Colonic mucosa (tissue), 4 donors: ENCODE data around the gene FAM161A. TPM values are rescaled to one million over a fixed set of nuclear protein-coding genes. Genes with fewer than 3 reads are reported as not detected.
"Not testable (repeated sequence)": the region's sequence is repeated elsewhere in the genome, so short reads cannot be mapped to it uniquely, and the experiment has no call there.

Experiments
- DNase-seq: peaks from one replicate; pipeline ENCODE4 v3.0.0-alpha.2; 2020
- H3K27ac ChIP-seq: fragments of 200-600 bp; one replicate; pipeline ENCODE4 v1.8.0; 2021
- H3K27me3 ChIP-seq: fragments of 200-600 bp; one replicate; pipeline ENCODE4 v1.8.0; 2021
- H3K36me3 ChIP-seq: fragments of 200-600 bp; one replicate; pipeline ENCODE4 v1.8.0; 2021
- H3K4me1 ChIP-seq: fragments of 200-600 bp; one replicate; pipeline ENCODE4 v1.8.0; 2021; ENCODE audit warnings: mild to moderate bottlenecking
- H3K4me3 ChIP-seq: fragments of 200-600 bp; one replicate; pipeline ENCODE4 v1.8.0; 2021
- H3K9ac ChIP-seq, 2 donors: one replicate each; pipeline ENCODE4 v1.7.0; 2013; ENCODE audit warnings: control low read depth in 2 of 2, low read depth in 2 of 2, low read length in 2 of 2
- H3K9me3 ChIP-seq: fragments of 200-600 bp; one replicate; pipeline ENCODE4 v1.8.0; 2021
- intact Hi-C: fragments of 100-400 bp; cut with DNase I; formaldehyde crosslinking; loops from one replicate; pipeline ENCODE4 v1.14.1; 2022
- total RNA-seq, 2 donors: library from RNA; stranded (reverse); fragmentation: NEBNext Ultra II Directional in 1 of 2; extraction: Animal tissue kit (Norgen Biotek cat#: 25700) in 1 of 2; gene quantifications; one replicate each; pipeline ENCODE4 v1.2.1, GENCODE V29; 2021
- TF ChIP-seq, protein P1 (sequence below): fragments of 200-600 bp; IDR thresholded peaks from one replicate; pipeline ENCODE4 v1.8.0; 2022; ENCODE audit warnings: antibody characterized with exemption, mild to moderate bottlenecking
- donor health status: healthy.
- donor health status: DM: no; HTN: no; CAD: no.
- donor health status: DM: no; HTN: no; CAD: no.

Gene FAM161A
- total RNA-seq, 2 donors from 2014 or later: 0.80 to 2.5 TPM

- H3K4me1 ChIP-seq: no peaks in the 10 kb centered on the region
- no peak overlapping the region for H3K4me3 ChIP-seq
- no peak for DNase-seq
- no peak overlapping the region for H3K9ac ChIP-seq
- intact Hi-C loops: no loop called here
- no peaks in the 10 kb centered on the region for H3K9me3 ChIP-seq
- H3K36me3 ChIP-seq: no peaks in the 10 kb centered on the region
- no peaks in the 10 kb centered on the region for H3K27me3 ChIP-seq
- H3K27ac ChIP-seq: no peak overlapping the region
- TF ChIP-seq, protein P1, sequence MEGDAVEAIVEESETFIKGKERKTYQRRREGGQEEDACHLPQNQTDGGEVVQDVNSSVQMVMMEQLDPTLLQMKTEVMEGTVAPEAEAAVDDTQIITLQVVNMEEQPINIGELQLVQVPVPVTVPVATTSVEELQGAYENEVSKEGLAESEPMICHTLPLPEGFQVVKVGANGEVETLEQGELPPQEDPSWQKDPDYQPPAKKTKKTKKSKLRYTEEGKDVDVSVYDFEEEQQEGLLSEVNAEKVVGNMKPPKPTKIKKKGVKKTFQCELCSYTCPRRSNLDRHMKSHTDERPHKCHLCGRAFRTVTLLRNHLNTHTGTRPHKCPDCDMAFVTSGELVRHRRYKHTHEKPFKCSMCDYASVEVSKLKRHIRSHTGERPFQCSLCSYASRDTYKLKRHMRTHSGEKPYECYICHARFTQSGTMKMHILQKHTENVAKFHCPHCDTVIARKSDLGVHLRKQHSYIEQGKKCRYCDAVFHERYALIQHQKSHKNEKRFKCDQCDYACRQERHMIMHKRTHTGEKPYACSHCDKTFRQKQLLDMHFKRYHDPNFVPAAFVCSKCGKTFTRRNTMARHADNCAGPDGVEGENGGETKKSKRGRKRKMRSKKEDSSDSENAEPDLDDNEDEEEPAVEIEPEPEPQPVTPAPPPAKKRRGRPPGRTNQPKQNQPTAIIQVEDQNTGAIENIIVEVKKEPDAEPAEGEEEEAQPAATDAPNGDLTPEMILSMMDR: no peak
Measured at GRCh38 chr2:61862085-61862484, 8.2 kb upstream of the FAM161A start.

- H3K27ac ChIP-seq: no peak overlapping the region
- intact Hi-C loops: no loop called here
- H3K4me1 ChIP-seq: no peaks in the 10 kb centered on the region
- H3K27me3 ChIP-seq: no peaks in the 10 kb centered on the region
- no peak for DNase-seq
- TF ChIP-seq, protein P1: no peak
- no peaks in the 10 kb centered on the region for H3K9me3 ChIP-seq
- no peak overlapping the region for H3K9ac ChIP-seq
- no peaks in the 10 kb centered on the region for H3K36me3 ChIP-seq
- no peak overlapping the region for H3K4me3 ChIP-seq
Measured at GRCh38 chr2:61857224-61857623, 3.4 kb upstream of the FAM161A start.

- Histone ChIP-seq H3K4me1 (no peaks in the 10 kb centered on the region), H3K9me3 (no peaks in the 10 kb centered on the region), H3K9ac (peak overlapping the region; percentile 75 to 76), H3K36me3 (no peaks in the 10 kb centered on the region), H3K27ac (peak overlapping the region; percentile 75), H3K4me3 (peak overlapping the region; percentile 82), H3K27me3 (no peaks in the 10 kb centered on the region)
- TF ChIP-seq, protein P1: no peak
- intact Hi-C loops: no loop called here
- no peak for DNase-seq
Measured at GRCh38 chr2:61855318-61855613, 1.4 kb upstream of the FAM161A start.

GRCh38 chr2:61854564-61855317 is 881 bp upstream of the FAM161A start:
- H3K9ac ChIP-seq: peak overlapping the region; percentile 75 to 76
- H3K4me3 ChIP-seq: peak overlapping the region; percentile 82
- no peaks in the 10 kb centered on the region for H3K9me3 ChIP-seq
- intact Hi-C loops: no loop called here
- TF ChIP-seq, protein P1: no peak
- H3K27ac ChIP-seq: peak overlapping the region; percentile 75
- H3K36me3 ChIP-seq: no peaks in the 10 kb centered on the region
- H3K4me1 ChIP-seq: no peaks in the 10 kb centered on the region
- no peaks in the 10 kb centered on the region for H3K27me3 ChIP-seq
- DNase-seq: peak; percentile 94

DNA sequence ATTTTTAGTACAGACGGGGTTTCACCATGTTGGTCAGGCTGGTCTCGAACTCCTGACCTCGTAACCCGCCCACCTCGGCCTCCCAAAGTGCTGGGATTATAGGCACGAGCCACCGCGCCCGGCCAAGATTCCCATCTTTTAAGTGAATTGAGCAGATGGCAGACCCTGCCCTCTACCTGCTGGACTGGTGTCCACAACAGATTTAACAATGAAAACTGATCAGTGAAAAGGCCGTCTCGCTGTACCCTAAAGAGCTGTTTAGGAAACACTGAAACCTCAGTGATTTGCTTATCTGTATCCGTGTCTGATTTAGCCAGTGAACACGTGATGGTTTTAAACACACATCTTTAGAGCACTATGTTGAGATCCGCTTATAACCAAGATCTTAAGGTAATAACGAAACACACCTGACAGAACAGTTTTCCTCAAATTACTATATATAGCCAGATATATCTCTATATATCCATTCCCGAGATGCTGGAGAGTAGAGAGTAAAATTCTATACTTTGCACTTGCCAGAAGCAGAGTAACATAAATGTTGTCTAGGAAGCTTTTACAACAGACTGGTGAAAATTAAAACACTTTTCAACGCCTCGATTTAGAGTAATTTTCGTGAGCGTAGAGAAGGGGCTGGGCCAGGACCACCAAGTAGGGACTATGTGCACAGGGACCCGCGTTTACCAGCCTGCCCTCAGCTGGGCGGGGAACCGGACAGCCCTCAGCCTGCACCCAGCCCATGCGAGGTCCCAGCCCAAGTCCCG is 594 bp downstream of the FAM161A start:
- Histone ChIP-seq H3K9me3 (no peaks in the 10 kb centered on the region), H3K9ac (peak overlapping the region; percentile 71 to 75), H3K27me3 (no peaks in the 10 kb centered on the region), H3K4me1 (no peaks in the 10 kb centered on the region), H3K4me3 (peak overlapping the region; percentile 82), H3K27ac (peak overlapping the region; percentile 75), H3K36me3 (no peaks in the 10 kb centered on the region)
- TF ChIP-seq, protein P1: no peak
- peak; percentile 23 for DNase-seq
- intact Hi-C loops: no loop called here

- DNase-seq, H3K9me3 ChIP-seq, H3K4me3 ChIP-seq, H3K27ac ChIP-seq, intact Hi-C loops, H3K9ac ChIP-seq, H3K27me3 ChIP-seq, H3K4me1 ChIP-seq, H3K36me3 ChIP-seq: not testable (repeated sequence)
Measured at GRCh38 chr2:61851270-61851669, 2.6 kb downstream of the FAM161A start.
